Measurements from ENCODE around the gene ANKS1B. TPM values are rescaled to one million over a fixed set of nuclear protein-coding genes. Genes with fewer than 3 reads are reported as not detected.

Gene ANKS1B
- total and polyA plus RNA-seq, 10 of the 15 experiments (the other 5 are each of a cell fraction or from before 2014, with no cell fraction given): 0.16 to 1.3 (median 0.82) TPM; not detected in 7

- no peaks in the 10 kb centered on the region for H3K79me2 ChIP-seq (ENCODE audit: control insufficient read depth, insufficient read depth, low read length)
- ChIA-PET CTCF (no interaction called here), SMC1A (ENCODE audit: uncharacterized antibody, unreplicated experiment) (no interaction called here), POLR2A (no interaction called here), RAD21 (ENCODE audit: unreplicated experiment) (no interaction called here)
- H3K4me3 ChIP-seq: no peak overlapping the region
- FAIRE-seq (no peak), ATAC-seq (no peak), DNase-seq (ENCODE audit: low read depth, low spot score) (no peak)
- H3K9me3 ChIP-seq (replicated peaks; ENCODE audit: control insufficient read depth, insufficient read depth, low read length): no peaks in the 10 kb centered on the region
- in situ Hi-C loops (cut with MboI): no loop called here
- no peak overlapping the region for H2AFZ ChIP-seq (ENCODE audit: control insufficient read depth, low read depth, low read length)
- H3K4me1 ChIP-seq (ENCODE audit: control insufficient read depth, insufficient read depth, low read length): no peaks in the 10 kb centered on the region
- H3K27me3 ChIP-seq (replicated peaks in 1 of 2; ENCODE audit: control insufficient read depth in 2 of 2, insufficient read depth in 2 of 2, low read length in 1 of 2): no peaks in the 10 kb centered on the region
- intact Hi-C loops (cut with micrococcal nuclease; ENCODE audit: unreplicated experiment): no loop called here
- H3K4me2 ChIP-seq (ENCODE audit: control insufficient read depth, insufficient read depth): no peak overlapping the region
- H4K20me1 ChIP-seq (ENCODE audit: control insufficient read depth, insufficient read depth): no peaks in the 10 kb centered on the region
- H3K9ac ChIP-seq (ENCODE audit: control insufficient read depth, insufficient read depth, low read length): no peak overlapping the region
- no TSS peak for BruUV-seq (replicated peaks)
- TF ChIP-seq, protein P1, sequence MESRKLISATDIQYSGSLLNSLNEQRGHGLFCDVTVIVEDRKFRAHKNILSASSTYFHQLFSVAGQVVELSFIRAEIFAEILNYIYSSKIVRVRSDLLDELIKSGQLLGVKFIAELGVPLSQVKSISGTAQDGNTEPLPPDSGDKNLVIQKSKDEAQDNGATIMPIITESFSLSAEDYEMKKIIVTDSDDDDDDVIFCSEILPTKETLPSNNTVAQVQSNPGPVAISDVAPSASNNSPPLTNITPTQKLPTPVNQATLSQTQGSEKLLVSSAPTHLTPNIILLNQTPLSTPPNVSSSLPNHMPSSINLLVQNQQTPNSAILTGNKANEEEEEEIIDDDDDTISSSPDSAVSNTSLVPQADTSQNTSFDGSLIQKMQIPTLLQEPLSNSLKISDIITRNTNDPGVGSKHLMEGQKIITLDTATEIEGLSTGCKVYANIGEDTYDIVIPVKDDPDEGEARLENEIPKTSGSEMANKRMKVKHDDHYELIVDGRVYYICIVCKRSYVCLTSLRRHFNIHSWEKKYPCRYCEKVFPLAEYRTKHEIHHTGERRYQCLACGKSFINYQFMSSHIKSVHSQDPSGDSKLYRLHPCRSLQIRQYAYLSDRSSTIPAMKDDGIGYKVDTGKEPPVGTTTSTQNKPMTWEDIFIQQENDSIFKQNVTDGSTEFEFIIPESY (IDR thresholded peaks at IDR 0.05): no peak
- TF ChIP-seq, protein P2, sequence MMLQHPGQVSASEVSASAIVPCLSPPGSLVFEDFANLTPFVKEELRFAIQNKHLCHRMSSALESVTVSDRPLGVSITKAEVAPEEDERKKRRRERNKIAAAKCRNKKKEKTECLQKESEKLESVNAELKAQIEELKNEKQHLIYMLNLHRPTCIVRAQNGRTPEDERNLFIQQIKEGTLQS (IDR thresholded peaks at IDR 0.05; ENCODE audit: borderline replicate concordance, extremely low read depth, low read depth, low read length): no peak
- TF ChIP-seq ZBTB4 (CRISPR knock-in tag; IDR thresholded peaks at IDR 0.05) (no peak), POU2F2 (IDR thresholded peaks at IDR 0.05; ENCODE audit: borderline replicate concordance, low read depth, low read length) (no peak), ZNF384 (IDR thresholded peaks at IDR 0.05; ENCODE audit: borderline replicate concordance, low read depth, low read length) (no peak), SPI1 (IDR thresholded peaks at IDR 0.05; ENCODE audit: borderline replicate concordance, insufficient read depth, low read depth, low read length) (no peak), GATAD2B (conservative IDR thresholded peaks at IDR 0.05; ENCODE audit: low read depth) (no peak), CBX3 (IDR thresholded peaks at IDR 0.05; ENCODE audit: borderline replicate concordance, low read depth) (no peak), ZNF622 (IDR thresholded peaks at IDR 0.05) (no peak), STAT1 (conservative IDR thresholded peaks at IDR 0.05) (no peak), NBN (IDR thresholded peaks at IDR 0.05) (no peak)
- H3K36me3 ChIP-seq (ENCODE audit: control insufficient read depth in 2 of 2, insufficient read depth in 2 of 2, low read length in 1 of 2): no peaks in the 10 kb centered on the region
- H3K27ac ChIP-seq (ENCODE audit: control insufficient read depth, insufficient read depth): no peak overlapping the region
- 0% methylated on average over 3 of the region's 3 CpGs for WGBS (ENCODE audit: insufficient coverage, insufficient replicate concordance, low lambda C conversion rate, missing lambda C conversion rate)
Measured at GRCh38 chr12:99935608-99936007, 49.1 kb downstream of the ANKS1B start.
